Stimulated activated memory B cell treated with anti-CD40 and anti-IgM and Interleukin-4, amounts not matched to agents 10 μg/mL and 1 μg/mL and 100 μg/mL, for 72 hours (primary cell): Measurements from ENCODE around the gene CCDC85C.
"Not testable (repeated sequence)": the region's sequence is repeated elsewhere in the genome, so short reads cannot be mapped to it uniquely, and the experiment has no call there.

Experiments used
- ATAC-seq: fragments of 150-1000 bp; cut with Tn5 transposase; 2 replicates; pipeline ENCODE4 v1.10.0; 2021
- H3K27ac Mint-ChIP-seq: one replicate; pipeline ENCODE4 v1.8.0; 2022; ENCODE audit warnings: mild to moderate bottlenecking, mixed read lengths
- H3K27me3 Mint-ChIP-seq: one replicate; pipeline ENCODE4 v1.8.0; 2022; ENCODE audit warnings: mixed read lengths
- H3K36me3 Mint-ChIP-seq: one replicate; pipeline ENCODE4 v1.8.0; 2022; ENCODE audit warnings: mixed read lengths
- H3K4me1 Mint-ChIP-seq: one replicate; pipeline ENCODE4 v1.8.0; 2022; ENCODE audit warnings: mixed read lengths
- H3K4me3 Mint-ChIP-seq: one replicate; pipeline ENCODE4 v1.8.0; 2022; ENCODE audit warnings: mild to moderate bottlenecking, moderate library complexity, mixed read lengths
- H3K9me3 Mint-ChIP-seq: one replicate; pipeline ENCODE4 v1.8.0; 2022; ENCODE audit warnings: mixed read lengths

CCDC85C gene

GRCh38 chr14:99603471-99604277, at the start of gene CCDC85C:
CCDC85C (minus strand) TSS chr14:99604207; CDS start chr14:99603959, 248 bp downstream.
- H3K36me3 Mint-ChIP-seq, result no peaks in the 10 kb centered on the region
- H3K27ac Mint-ChIP-seq, result peak within 1 kb of the TSS; percentile 82
- peaks cover 10% of the 10 kb centered on the region for H3K27me3 Mint-ChIP-seq
- H3K4me1 Mint-ChIP-seq, result peaks cover 21% of the 10 kb centered on the region
- no peaks in the 10 kb centered on the region for H3K9me3 Mint-ChIP-seq
- H3K4me3 Mint-ChIP-seq, result peak within 1 kb of the TSS; percentile 89
- no peak for ATAC-seq

- peaks cover 80% of the 10 kb centered on the region for H3K27me3 Mint-ChIP-seq
- H3K4me1 Mint-ChIP-seq, result no peaks in the 10 kb centered on the region
- ATAC-seq, result no peak
These were observed 48.1 kb upstream of the CCDC85C start for GRCh38 chr14:99651953-99652746.

GRCh38 chr14:99650189-99650588, 46.2 kb upstream of the CCDC85C start:
- ATAC-seq, result peak; percentile 6
- Mint-ChIP-seq H3K27me3 (peaks cover 80% of the 10 kb centered on the region), H3K4me3 (no peak overlapping the region), H3K4me1 (no peaks in the 10 kb centered on the region), H3K36me3 (no peaks in the 10 kb centered on the region), H3K9me3 (no peaks in the 10 kb centered on the region), H3K27ac (no peak overlapping the region)

More at GRCh38 chr14:99651953-99652746, 48.1 kb upstream of the CCDC85C start:
- Mint-ChIP-seq H3K27ac (no peak overlapping the region), H3K4me3 (no peak overlapping the region), H3K36me3 (no peaks in the 10 kb centered on the region), H3K9me3 (no peaks in the 10 kb centered on the region)

- H3K36me3 Mint-ChIP-seq, result no peaks in the 10 kb centered on the region
These were observed 45.6 kb upstream of the CCDC85C start for GRCh38 chr14:99649643-99650042.

GRCh38 chr14:99649219-99649618, 45.2 kb upstream of the CCDC85C start:
- peaks cover 74% of the 10 kb centered on the region for H3K27me3 Mint-ChIP-seq
- H3K4me1 Mint-ChIP-seq, result no peaks in the 10 kb centered on the region
- no peak overlapping the region for H3K4me3 Mint-ChIP-seq
- H3K36me3 Mint-ChIP-seq, result no peaks in the 10 kb centered on the region
- no peaks in the 10 kb centered on the region for H3K9me3 Mint-ChIP-seq
- no peak overlapping the region for H3K27ac Mint-ChIP-seq
- no peak for ATAC-seq

More at GRCh38 chr14:99649643-99650042, 45.6 kb upstream of the CCDC85C start:
- Mint-ChIP-seq H3K27me3 (peaks cover 75% of the 10 kb centered on the region), H3K27ac (no peak overlapping the region), H3K4me3 (no peak overlapping the region), H3K9me3 (no peaks in the 10 kb centered on the region), H3K4me1 (no peaks in the 10 kb centered on the region)
- no peak for ATAC-seq

- Mint-ChIP-seq H3K36me3 (no peaks in the 10 kb centered on the region), H3K9me3 (no peaks in the 10 kb centered on the region), H3K27me3 (peaks cover 74% of the 10 kb centered on the region), H3K4me1 (no peaks in the 10 kb centered on the region), H3K4me3 (no peak overlapping the region), H3K27ac (no peak overlapping the region)
- ATAC-seq, result no peak
These were observed 44.2 kb upstream of the CCDC85C start for GRCh38 chr14:99648027-99648784.

GRCh38 chr14:99647411-99647810, 43.4 kb upstream of the CCDC85C start:
- no peak overlapping the region for H3K4me3 Mint-ChIP-seq
- H3K27me3 Mint-ChIP-seq, result peaks cover 74% of the 10 kb centered on the region
- no peaks in the 10 kb centered on the region for H3K4me1 Mint-ChIP-seq
- H3K27ac Mint-ChIP-seq, result no peak overlapping the region
- no peak for ATAC-seq
- H3K9me3 Mint-ChIP-seq, result no peaks in the 10 kb centered on the region
- H3K36me3 Mint-ChIP-seq, result no peaks in the 10 kb centered on the region

GRCh38 chr14:99645545-99646505, 41.8 kb upstream of the CCDC85C start:
- H3K4me3 Mint-ChIP-seq, result no peak overlapping the region
- H3K36me3 Mint-ChIP-seq, result no peaks in the 10 kb centered on the region
- no peaks in the 10 kb centered on the region for H3K9me3 Mint-ChIP-seq
- H3K27ac Mint-ChIP-seq, result no peak overlapping the region
- no peaks in the 10 kb centered on the region for H3K4me1 Mint-ChIP-seq
- peaks cover 63% of the 10 kb centered on the region for H3K27me3 Mint-ChIP-seq
- no peak for ATAC-seq

- H3K4me3 Mint-ChIP-seq, result no peak within 1 kb of the TSS
These were observed 40.9 kb upstream of the CCDC85C start, which contains the start of gene HHIPL1 for GRCh38 chr14:99644723-99645544. HHIPL1 (plus strand) TSS chr14:99645129; CDS start chr14:99645208, 79 bp downstream.

GRCh38 chr14:99644035-99644587, 40.1 kb upstream of the CCDC85C start:
- Mint-ChIP-seq H3K4me3 (no peak overlapping the region), H3K27ac (no peak overlapping the region), H3K9me3 (no peaks in the 10 kb centered on the region), H3K4me1 (no peaks in the 10 kb centered on the region), H3K27me3 (peaks cover 51% of the 10 kb centered on the region), H3K36me3 (no peaks in the 10 kb centered on the region)
- ATAC-seq, result no peak

More at GRCh38 chr14:99644723-99645544, 40.9 kb upstream of the CCDC85C start, which contains the start of gene HHIPL1:
- no peak within 1 kb of the TSS for H3K27ac Mint-ChIP-seq
- H3K27me3 Mint-ChIP-seq, result peaks cover 59% of the 10 kb centered on the region
- no peaks in the 10 kb centered on the region for H3K9me3 Mint-ChIP-seq
- H3K36me3 Mint-ChIP-seq, result no peaks in the 10 kb centered on the region
- H3K4me1 Mint-ChIP-seq, result no peaks in the 10 kb centered on the region
- no peak for ATAC-seq

GRCh38 chr14:99643343-99643742, 39.3 kb upstream of the CCDC85C start:
- Mint-ChIP-seq H3K27ac (no peak overlapping the region), H3K27me3 (peaks cover 45% of the 10 kb centered on the region)
- ATAC-seq, result no peak

GRCh38 chr14:99642771-99643170, 38.8 kb upstream of the CCDC85C start:
- not testable (repeated sequence) for H3K36me3 Mint-ChIP-seq, H3K4me3 Mint-ChIP-seq, H3K9me3 Mint-ChIP-seq, H3K4me1 Mint-ChIP-seq, H3K27ac Mint-ChIP-seq, ATAC-seq
- H3K27me3 Mint-ChIP-seq, result peaks cover 39% of the 10 kb centered on the region

More at GRCh38 chr14:99643343-99643742, 39.3 kb upstream of the CCDC85C start:
- no peaks in the 10 kb centered on the region for H3K9me3 Mint-ChIP-seq
- H3K4me3 Mint-ChIP-seq, result no peak overlapping the region
- H3K4me1 Mint-ChIP-seq, result no peaks in the 10 kb centered on the region
- no peaks in the 10 kb centered on the region for H3K36me3 Mint-ChIP-seq

- Mint-ChIP-seq H3K4me1 (peaks cover 6% of the 10 kb centered on the region), H3K4me3 (no peak overlapping the region), H3K27me3 (peaks cover 48% of the 10 kb centered on the region), H3K36me3 (no peaks in the 10 kb centered on the region), H3K9me3 (no peaks in the 10 kb centered on the region), H3K27ac (no peak overlapping the region)
- ATAC-seq, result no peak
These were observed 33.6 kb upstream of the CCDC85C start for GRCh38 chr14:99637624-99638023.
